Measurements from ENCODE around the gene PLEKHA5. TPM values are rescaled to one million over a fixed set of nuclear protein-coding genes. Genes with fewer than 3 reads are reported as not detected.

Gene PLEKHA5
- total and polyA plus RNA-seq, 2 of the 4 experiments (the other 2 are of a cell fraction): 5.3 to 12.2 TPM

- no peak overlapping the region for H2BK20ac ChIP-seq (ENCODE audit: low read depth, low read length)
- H3K18ac ChIP-seq (ENCODE audit: low read depth, low read length): no peak overlapping the region
- no peak overlapping the region for H2AFZ ChIP-seq (replicated peaks; ENCODE audit: low read length, poor library complexity)
- no peak overlapping the region for H2BK120ac ChIP-seq (ENCODE audit: low read depth, low read length)
- no peak overlapping the region for H3K4me2 ChIP-seq (ENCODE audit: low read depth, low read length)
- TF ChIP-seq RFX5 (IDR thresholded peaks at IDR 0.05; ENCODE audit: low read depth, low read length): no peak
- no peak for TF ChIP-seq RAD21 (IDR thresholded peaks at IDR 0.05; ENCODE audit: low read length)
- no peak overlapping the region for H3K9ac ChIP-seq (ENCODE audit: low read depth, low read length)
- intact Hi-C loops (cut with micrococcal nuclease): no loop called here
- DNase-seq: no peak
- no peaks in the 10 kb centered on the region for H3K4me1 ChIP-seq (ENCODE audit: control insufficient read depth, insufficient read depth, low read length)
- no peak overlapping the region for H2BK15ac ChIP-seq (ENCODE audit: low read depth, low read length)
- dilution Hi-C loops (cut with HindIII; ENCODE audit: low sequenced_read_pairs, unreplicated experiment): no loop called here
- no TSS peak for BruUV-seq (replicated peaks)
- no peak for ATAC-seq (ENCODE audit: low read depth)
- H3K27me3 ChIP-seq (ENCODE audit: control insufficient read depth, insufficient read depth, low read length): no peaks in the 10 kb centered on the region
- peaks cover 22 to 34% of the 10 kb centered on the region in 2 experiments for H3K79me1 ChIP-seq (ENCODE audit: low read depth in 1 of 2, low read length in 2 of 2)
- H3K56ac ChIP-seq (ENCODE audit: extremely low read depth, insufficient read depth, low read length): no peak overlapping the region
- H4K8ac ChIP-seq (ENCODE audit: low read depth in 2 of 2, low read length in 2 of 2): no peak overlapping the region
- no peak overlapping the region for H2AK9ac ChIP-seq (replicated peaks; ENCODE audit: low read depth, low read length, poor library complexity)
- no peak overlapping the region for H3K23ac ChIP-seq (ENCODE audit: low read depth, low read length)
- H4K91ac ChIP-seq (ENCODE audit: insufficient read depth, low read depth, low read length): no peak overlapping the region
- H3K4me3 ChIP-seq (ENCODE audit: insufficient read depth, low read depth, low read length): no peak overlapping the region
- no peak overlapping the region for H4K5ac ChIP-seq (ENCODE audit: low read depth, low read length)
- no peaks in the 10 kb centered on the region for H3K9me3 ChIP-seq (ENCODE audit: control insufficient read depth, insufficient read depth, low read length)
- H2AK5ac ChIP-seq (ENCODE audit: low read depth, low read length): no peak overlapping the region
- in situ Hi-C loops (cut with MboI; ENCODE audit: low sequenced_read_pairs): no loop called here
- peaks cover 13% of the 10 kb centered on the region for H3K36me3 ChIP-seq (ENCODE audit: control insufficient read depth, insufficient read depth, low read length)
- no peak overlapping the region for H2BK5ac ChIP-seq (ENCODE audit: low read depth, low read length, poor library complexity, severe bottlenecking)
- ChIA-PET CTCF (no interaction called here), POLR2A (ENCODE audit: unreplicated experiment) (no interaction called here)
- WGBS, 2 experiments (ENCODE audit: extremely low coverage in 2 of 2, insufficient read length in 1 of 2): 88% methylated on average over 2 of the region's 6 CpGs; no CpG with 5 or more reads in 1 of the 2 experiments
- H3K14ac ChIP-seq (replicated peaks; ENCODE audit: low read depth, low read length): no peak overlapping the region
- no peak overlapping the region for H3K27ac ChIP-seq (ENCODE audit: insufficient read depth, low read length)
- H3K4ac ChIP-seq (ENCODE audit: low read depth, low read length): no peak overlapping the region
- H4K20me1 ChIP-seq (ENCODE audit: insufficient read depth, low read length): no peaks in the 10 kb centered on the region
- H3K9me1 ChIP-seq (ENCODE audit: insufficient read depth, low read length): no peaks in the 10 kb centered on the region
Measured at GRCh38 chr12:19144287-19144686, 14.8 kb downstream of the PLEKHA5 start.

All from IMR-90 (cell line).